Loucy (cell line): Measurements from ENCODE around the gene C12orf57.

Experiments
- H2AFZ ChIP-seq: fragments of 200-600 bp; sonication (generic); 2 replicates; pipeline ENCODE4 v1.6.0; 2016; ENCODE audit warnings: antibody characterized with exemption, mild to moderate bottlenecking, low read length, moderate library complexity
- H3F3A ChIP-seq: fragments of 200-600 bp; 2 replicates; pipeline ENCODE4 v1.6.0; 2016; ENCODE audit warnings: antibody characterized with exemption, low read depth, mild to moderate bottlenecking
- H3K27me3 ChIP-seq: fragments of 200-600 bp; sonication (generic); 2 replicates; pipeline ENCODE4 v1.6.1; 2014; ENCODE audit warnings: low read length, mild to moderate bottlenecking; ENCODE audit not compliant: insufficient read depth, poor library complexity, severe bottlenecking
- H3K36me3 ChIP-seq: fragments of 200-600 bp; sonication (generic); 2 replicates; pipeline ENCODE4 v1.6.1; 2016; ENCODE audit warnings: low read length; ENCODE audit not compliant: insufficient read depth
- H3K4me1 ChIP-seq: fragments of 200-600 bp; sonication (generic); 2 replicates; pipeline ENCODE4 v1.5.1; 2014; ENCODE audit warnings: low read length, mild to moderate bottlenecking; ENCODE audit not compliant: insufficient read depth, poor library complexity, severe bottlenecking
- H3K4me2 ChIP-seq: fragments of 200-600 bp; sonication (generic); 2 replicates; pipeline ENCODE4 v1.6.0; 2014; ENCODE audit warnings: antibody characterized with exemption, low read length, low read depth, mild to moderate bottlenecking; ENCODE audit not compliant: poor library complexity, severe bottlenecking
- H3K4me3 ChIP-seq: fragments of 200-600 bp; sonication (generic); 2 replicates; pipeline ENCODE4 v1.5.1; 2014; ENCODE audit warnings: low read length, mild to moderate bottlenecking, mixed read lengths; ENCODE audit not compliant: poor library complexity, severe bottlenecking
- H3K79me2 ChIP-seq: fragments of 200-600 bp; sonication (generic); 2 replicates; pipeline ENCODE4 v1.6.1; 2014; ENCODE audit warnings: low read length; ENCODE audit not compliant: insufficient read depth
- H3K9ac ChIP-seq: fragments of 200-600 bp; sonication (generic); 2 replicates; pipeline ENCODE4 v1.6.0; 2014; ENCODE audit warnings: mild to moderate bottlenecking, low read depth, low read length, moderate library complexity; ENCODE audit not compliant: poor library complexity, severe bottlenecking
- H3K9me2 ChIP-seq: fragments of 200-600 bp; sonication (generic); replicated peaks from 2 replicates; pipeline ENCODE4 v1.6.1; 2016; ENCODE audit warnings: low read depth, low read length, mixed read lengths
- H3K9me3 ChIP-seq: fragments of 200-600 bp; sonication (generic); 2 replicates; pipeline ENCODE4 v1.6.1; 2014; ENCODE audit warnings: mild to moderate bottlenecking, antibody characterized with exemption, low read length, low read depth; ENCODE audit not compliant: insufficient read depth
- H4K20me1 ChIP-seq: fragments of 200-600 bp; sonication (generic); 2 replicates; pipeline ENCODE4 v1.6.0; 2014; ENCODE audit warnings: antibody characterized with exemption, low read length, mild to moderate bottlenecking; ENCODE audit not compliant: insufficient read depth, poor library complexity, severe bottlenecking
- CTCF ChIP-seq: fragments of 200-600 bp; sonication (generic); conservative IDR thresholded peaks from 2 replicates; pipeline ENCODE4 v1.5.1; 2014; ENCODE audit warnings: mild to moderate bottlenecking, antibody characterized with exemption, low read length
- EZH2phosphoT487 ChIP-seq: fragments of 200-600 bp; IDR thresholded peaks from 2 replicates; pipeline ENCODE4 v1.6.1; 2018; ENCODE audit warnings: antibody characterized with exemption, mild to moderate bottlenecking, moderate library complexity, borderline replicate concordance

C12orf57 gene

GRCh38 chr12:6944381-6945186 is 762 bp downstream of the C12orf57 start:
- no peak overlapping the region for H2AFZ ChIP-seq
- H3K79me2 ChIP-seq = peaks cover 25% of the 10 kb centered on the region
- no peaks in the 10 kb centered on the region for H3K27me3 ChIP-seq
- H3K9ac ChIP-seq = peak overlapping the region; percentile 99
- no peaks in the 10 kb centered on the region for H3K9me2 ChIP-seq
- peaks cover 6% of the 10 kb centered on the region for H4K20me1 ChIP-seq
- TF ChIP-seq EZH2phosphoT487 (no peak), CTCF (peak; percentile 83)
- H3K36me3 ChIP-seq = no peaks in the 10 kb centered on the region
- H3F3A ChIP-seq = peaks cover 12% of the 10 kb centered on the region
- peak overlapping the region; percentile 89 for H3K4me3 ChIP-seq
- H3K9me3 ChIP-seq = no peaks in the 10 kb centered on the region
- peaks cover 32% of the 10 kb centered on the region for H3K4me1 ChIP-seq
- H3K4me2 ChIP-seq = peak overlapping the region; percentile 91

- peaks cover 39% of the 10 kb centered on the region for H3K4me1 ChIP-seq
- peaks cover 6% of the 10 kb centered on the region for H4K20me1 ChIP-seq
- H3K27me3 ChIP-seq = no peaks in the 10 kb centered on the region
- no peak overlapping the region for H2AFZ ChIP-seq
- peak overlapping the region; percentile 91 for H3K4me2 ChIP-seq
- TF ChIP-seq EZH2phosphoT487 (no peak), CTCF (no peak)
- no peaks in the 10 kb centered on the region for H3K9me2 ChIP-seq
- H3K4me3 ChIP-seq = peak overlapping the region; percentile 89
- peak overlapping the region; percentile 99 for H3K9ac ChIP-seq
- peaks cover 10% of the 10 kb centered on the region for H3F3A ChIP-seq
- H3K9me3 ChIP-seq = no peaks in the 10 kb centered on the region
- no peaks in the 10 kb centered on the region for H3K36me3 ChIP-seq
- peaks cover 33% of the 10 kb centered on the region for H3K79me2 ChIP-seq
Measured at GRCh38 chr12:6945613-6946012, 1.8 kb downstream of the C12orf57 start.

- Histone ChIP-seq H3K4me2 (peak overlapping the region; percentile 91), H3K36me3 (no peaks in the 10 kb centered on the region), H4K20me1 (peaks cover 6% of the 10 kb centered on the region), H3K4me3 (peak overlapping the region; percentile 89), H3K4me1 (peaks cover 43% of the 10 kb centered on the region), H3K9me2 (no peaks in the 10 kb centered on the region), H3K27me3 (no peaks in the 10 kb centered on the region), H3F3A (peaks cover 10% of the 10 kb centered on the region), H2AFZ (no peak overlapping the region), H3K9me3 (no peaks in the 10 kb centered on the region), H3K9ac (peak overlapping the region; percentile 99), H3K79me2 (peaks cover 39% of the 10 kb centered on the region)
- TF ChIP-seq CTCF (no peak), EZH2phosphoT487 (no peak)
Measured at GRCh38 chr12:6946033-6946919, 2.5 kb downstream of the C12orf57 start.
